Measurements from ENCODE around the gene KIR3DL3. TPM values are rescaled to one million over a fixed set of nuclear protein-coding genes. Genes with fewer than 3 reads are reported as not detected.
"Not testable (repeated sequence)": the region's sequence is repeated elsewhere in the genome, so short reads cannot be mapped to it uniquely, and the experiment has no call there.

The KIR3DL3 gene
- total RNA-seq, result not detected
- polyA plus RNA-seq, result not detected
- long read RNA-seq, donor 1, result 0 reads
- long read RNA-seq, donor 2, result 0 reads
- long read RNA-seq, donor 3, result 0 reads
- long read RNA-seq, donor 4, result 0 reads
- long read RNA-seq, donor 5, result 0 reads

DNA sequence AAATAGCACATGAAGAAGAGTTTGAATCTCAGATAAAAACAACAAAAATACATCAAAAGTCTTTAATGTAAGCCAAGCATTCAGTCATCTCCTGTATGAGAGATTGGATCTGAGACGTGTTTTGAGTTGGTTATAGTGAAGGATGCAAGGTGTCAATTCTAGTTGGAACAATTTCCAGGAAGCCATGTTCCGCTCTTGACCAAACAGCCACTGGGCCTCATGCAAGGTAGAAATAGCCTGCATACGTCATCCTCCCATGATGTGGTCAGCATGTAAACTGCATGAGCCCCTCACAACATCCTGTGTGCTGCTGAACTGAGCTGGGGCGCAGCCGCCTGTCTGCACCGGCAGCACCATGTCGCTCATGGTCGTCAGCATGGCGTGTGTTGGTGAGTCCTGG lies at the start of gene KIR3DL3:
TSS of gene KIR3DL3 (plus strand) at position 301 of the 400 bp plus-strand sequence. CDS start at position 356, 55 bp downstream.
- DNase-seq (no peak), ATAC-seq (ENCODE audit: insufficient read depth, low FRiP score) (no peak)
- Histone ChIP-seq H3K27me3 (ENCODE audit: control insufficient read depth in 3 of 3, insufficient read depth in 3 of 3, low read length in 2 of 3) (no peaks in the 10 kb centered on the region), H3K27ac (ENCODE audit: low read depth in 1 of 2, low read length in 1 of 2) (no peak within 1 kb of the TSS), H3K4me3 (no peak within 1 kb of the TSS), H3K4me1 (ENCODE audit: control insufficient read depth in 5 of 5, insufficient read depth in 5 of 5, low read length in 5 of 5) (no peaks in the 10 kb centered on the region), H3K9ac (ENCODE audit: insufficient read depth in 1 of 2, low read length in 2 of 2) (no peak within 1 kb of the TSS), H3K36me3 (ENCODE audit: control insufficient read depth in 4 of 4, insufficient read depth in 4 of 4, low read length in 4 of 4) (no peaks in the 10 kb centered on the region), H3K9me3 (ENCODE audit: control insufficient read depth in 4 of 4, insufficient read depth in 3 of 4, low read length in 3 of 4) (peaks cover 0 to 31% (median 12%) of the 10 kb centered on the region in 4 donors)
- TF ChIP-seq, protein P1, sequence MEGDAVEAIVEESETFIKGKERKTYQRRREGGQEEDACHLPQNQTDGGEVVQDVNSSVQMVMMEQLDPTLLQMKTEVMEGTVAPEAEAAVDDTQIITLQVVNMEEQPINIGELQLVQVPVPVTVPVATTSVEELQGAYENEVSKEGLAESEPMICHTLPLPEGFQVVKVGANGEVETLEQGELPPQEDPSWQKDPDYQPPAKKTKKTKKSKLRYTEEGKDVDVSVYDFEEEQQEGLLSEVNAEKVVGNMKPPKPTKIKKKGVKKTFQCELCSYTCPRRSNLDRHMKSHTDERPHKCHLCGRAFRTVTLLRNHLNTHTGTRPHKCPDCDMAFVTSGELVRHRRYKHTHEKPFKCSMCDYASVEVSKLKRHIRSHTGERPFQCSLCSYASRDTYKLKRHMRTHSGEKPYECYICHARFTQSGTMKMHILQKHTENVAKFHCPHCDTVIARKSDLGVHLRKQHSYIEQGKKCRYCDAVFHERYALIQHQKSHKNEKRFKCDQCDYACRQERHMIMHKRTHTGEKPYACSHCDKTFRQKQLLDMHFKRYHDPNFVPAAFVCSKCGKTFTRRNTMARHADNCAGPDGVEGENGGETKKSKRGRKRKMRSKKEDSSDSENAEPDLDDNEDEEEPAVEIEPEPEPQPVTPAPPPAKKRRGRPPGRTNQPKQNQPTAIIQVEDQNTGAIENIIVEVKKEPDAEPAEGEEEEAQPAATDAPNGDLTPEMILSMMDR (IDR thresholded peaks at IDR 0.05; ENCODE audit: control extremely low read depth, extremely low read depth), result no peak
- 83 to 91% methylated on average over 9 of the region's 9 CpGs for WGBS, 2 donors

DNA sequence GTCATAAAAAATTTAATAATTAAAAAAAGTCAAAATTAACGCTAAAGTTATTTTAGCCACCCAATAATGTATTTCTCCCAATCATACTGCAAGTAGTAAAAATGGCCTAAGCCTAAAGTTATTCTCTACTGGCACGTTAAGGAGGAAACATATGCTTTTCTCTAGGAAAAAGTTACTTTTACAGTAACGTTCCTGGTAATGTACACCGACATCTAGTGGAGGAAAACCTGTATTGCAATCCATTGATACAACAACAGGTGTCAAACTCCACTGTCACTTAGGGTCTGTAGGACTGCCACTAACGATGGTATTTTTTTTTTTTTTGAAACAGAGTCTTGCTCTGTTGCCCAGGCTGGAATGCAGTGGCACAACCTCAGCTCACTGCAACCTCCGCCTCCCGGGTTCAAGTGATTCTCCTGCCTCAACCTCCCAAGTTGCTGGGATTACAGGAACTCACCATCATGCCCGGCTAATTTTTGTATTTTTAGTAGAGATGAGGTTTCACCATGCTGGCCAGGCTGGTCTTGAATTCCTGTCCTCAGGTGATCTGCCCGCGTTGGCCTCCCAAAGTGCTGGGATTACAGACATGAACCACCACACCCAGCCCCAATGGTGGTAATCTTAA lies 47.9 kb upstream of the KIR3DL3 start:
- not testable (repeated sequence) for H3K36me3 ChIP-seq (ENCODE audit: control insufficient read depth in 4 of 4, insufficient read depth in 4 of 4, low read length in 4 of 4); H3K4me3 ChIP-seq; H3K9me3 ChIP-seq (ENCODE audit: control insufficient read depth in 4 of 4, insufficient read depth in 3 of 4, low read length in 3 of 4); H3K27me3 ChIP-seq (ENCODE audit: control insufficient read depth in 3 of 3, insufficient read depth in 3 of 3, low read length in 2 of 3); H3K4me1 ChIP-seq (ENCODE audit: control insufficient read depth in 5 of 5, insufficient read depth in 5 of 5, low read length in 5 of 5); H3K27ac ChIP-seq (ENCODE audit: low read depth in 1 of 2, low read length in 1 of 2); H3K9ac ChIP-seq (ENCODE audit: insufficient read depth in 1 of 2, low read length in 2 of 2); ATAC-seq (ENCODE audit: insufficient read depth, low FRiP score)
- peak in 2 of 3 donors; percentile 52 to 55 for DNase-seq
- 28 to 31% methylated on average over 10 of the region's 10 CpGs for WGBS, 2 donors
- TF ChIP-seq, protein P1 (IDR thresholded peaks at IDR 0.05; ENCODE audit: control extremely low read depth, extremely low read depth), result peak; percentile 72

DNA sequence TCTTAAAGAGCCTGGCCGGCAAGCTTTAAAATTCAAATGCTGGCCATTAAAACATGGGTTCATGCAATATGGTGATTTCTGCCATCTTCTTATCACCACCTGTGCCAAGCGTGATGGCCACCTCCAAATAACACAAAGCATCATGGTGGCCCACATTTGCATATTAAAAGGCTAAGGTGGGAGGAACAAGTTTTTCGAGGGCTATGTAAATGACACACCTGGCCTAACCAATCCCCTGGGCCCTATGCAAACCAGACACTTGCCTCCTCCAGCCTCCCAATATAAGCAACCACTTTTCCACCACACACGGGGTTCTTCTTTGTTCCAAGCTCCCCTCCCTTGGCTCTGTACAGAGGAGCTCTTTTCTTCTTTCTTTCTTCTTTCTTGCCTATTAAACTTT lies 47.0 kb upstream of the KIR3DL3 start:
- H3K27ac ChIP-seq (ENCODE audit: low read depth in 1 of 2, low read length in 1 of 2), result no peak overlapping the region
- no peaks in the 10 kb centered on the region for H3K36me3 ChIP-seq (ENCODE audit: control insufficient read depth in 4 of 4, insufficient read depth in 4 of 4, low read length in 4 of 4)
- 55 to 67% methylated on average over 4 of the region's 4 CpGs for whole genome bisulfite sequencing, 2 donors
- no peaks in the 10 kb centered on the region for H3K9me3 ChIP-seq (ENCODE audit: control insufficient read depth in 4 of 4, insufficient read depth in 3 of 4, low read length in 3 of 4)
- ATAC-seq (ENCODE audit: insufficient read depth, low FRiP score), result no peak
- H3K27me3 ChIP-seq (ENCODE audit: control insufficient read depth in 3 of 3, insufficient read depth in 3 of 3, low read length in 2 of 3), result no peaks in the 10 kb centered on the region
- TF ChIP-seq, protein P1 (IDR thresholded peaks at IDR 0.05; ENCODE audit: control extremely low read depth, extremely low read depth), result no peak
- H3K4me3 ChIP-seq, result no peak overlapping the region
- DNase-seq, result no peak
- H3K4me1 ChIP-seq (ENCODE audit: control insufficient read depth in 5 of 5, insufficient read depth in 5 of 5, low read length in 5 of 5), result no peaks in the 10 kb centered on the region
- H3K9ac ChIP-seq (ENCODE audit: insufficient read depth in 1 of 2, low read length in 2 of 2), result no peak overlapping the region

DNA sequence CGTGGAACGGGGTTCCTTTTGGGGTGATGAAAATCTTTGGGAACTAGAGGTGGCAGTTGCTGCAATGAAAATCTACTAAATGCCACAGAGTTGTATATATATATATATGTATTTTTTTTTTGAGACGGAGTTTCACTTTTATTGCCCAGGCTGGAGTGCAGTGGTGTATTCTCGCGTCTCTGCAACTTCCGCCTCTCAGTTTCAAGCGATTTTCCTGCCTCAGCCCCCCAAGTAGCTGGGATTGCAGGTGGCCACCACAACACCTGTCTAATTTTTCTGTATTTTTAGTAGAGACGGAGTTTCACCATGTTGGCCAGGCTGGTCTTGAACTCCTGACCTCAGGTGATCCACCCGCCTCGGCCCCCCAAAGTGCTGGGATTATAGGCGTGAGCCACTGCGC lies 42.6 kb upstream of the KIR3DL3 start:
- H3K27me3 ChIP-seq (ENCODE audit: control insufficient read depth in 3 of 3, insufficient read depth in 3 of 3, low read length in 2 of 3); H3K4me3 ChIP-seq; ATAC-seq (ENCODE audit: insufficient read depth, low FRiP score); H3K27ac ChIP-seq (ENCODE audit: low read depth in 1 of 2, low read length in 1 of 2); H3K4me1 ChIP-seq (ENCODE audit: control insufficient read depth in 5 of 5, insufficient read depth in 5 of 5, low read length in 5 of 5); H3K9ac ChIP-seq (ENCODE audit: insufficient read depth in 1 of 2, low read length in 2 of 2); DNase-seq; H3K9me3 ChIP-seq (ENCODE audit: control insufficient read depth in 4 of 4, insufficient read depth in 3 of 4, low read length in 3 of 4); H3K36me3 ChIP-seq (ENCODE audit: control insufficient read depth in 4 of 4, insufficient read depth in 4 of 4, low read length in 4 of 4): not testable (repeated sequence)
- 78 to 89% methylated on average over 12 of the region's 12 CpGs for WGBS, 2 donors

Data from lung (tissue), 16 donors.